CD4-positive, alpha-beta T cell (primary cell): ENCODE data around the gene HOMER1. TPM values are rescaled to one million over a fixed set of nuclear protein-coding genes. Genes with fewer than 3 reads are reported as not detected.

ENCODE experiments used
- ATAC-seq: fragments of 200-7000 bp; cut with Tn5 transposase; one replicate; pipeline ENCODE4 v1.10.0; 2022; ENCODE audit warnings: mild to moderate bottlenecking; ENCODE audit not compliant: poor library complexity
- CTCF ChIA-PET: fragments of 350-600 bp; sonication (Branson Sonifier 250); formaldehyde crosslinking; loops from one replicate; lab custom pipeline; 2021; ENCODE audit warnings: antibody characterized with exemption, inconsistent platforms; lab: Charles Lee
- POLR2A ChIA-PET: fragments of 350-600 bp; sonication (Branson Sonifier 250); formaldehyde crosslinking; loops from one replicate; lab custom pipeline; 2021; ENCODE audit warnings: antibody characterized with exemption, inconsistent platforms; lab: Charles Lee
- DNase-seq, 14 experiments: peaks; one replicate each; pipeline ENCODE4 v3.0.0-alpha.2; 2013 to 2020; ENCODE audit warnings: mixed read lengths in 2 of 14
- H3K27ac ChIP-seq, 2 donors: one replicate each; pipeline versions ENCODE4 v1.5.1 to v1.7.0; 2013; ENCODE audit warnings: low read length in 2 of 2, low read depth in 1 of 2, mild to moderate bottlenecking in 1 of 2
- H3K27me3 ChIP-seq, 2 experiments: 1 replicate in 1 of 2; 2 replicates in 1 of 2; pipeline versions ENCODE4 v1.6.1 to v1.7.0; 2013; ENCODE audit warnings: low read length in 2 of 2, control low read depth in 1 of 2, mild to moderate bottlenecking in 1 of 2, moderate library complexity in 1 of 2; ENCODE audit not compliant: insufficient read depth in 2 of 2, control insufficient read depth in 1 of 2
- H3K36me3 ChIP-seq: one replicate; pipeline ENCODE4 v1.6.1; 2013; ENCODE audit warnings: low read length, control low read depth; ENCODE audit not compliant: insufficient read depth
- H3K4me1 ChIP-seq: one replicate; pipeline ENCODE4 v1.6.1; 2013; ENCODE audit warnings: low read length, control low read depth; ENCODE audit not compliant: insufficient read depth
- H3K4me3 ChIP-seq: one replicate; pipeline ENCODE4 v1.5.1; 2013; ENCODE audit warnings: mild to moderate bottlenecking, low read length, moderate library complexity
- H3K9me3 ChIP-seq, 2 experiments: 1 replicate in 1 of 2; 2 replicates in 1 of 2; pipeline versions ENCODE4 v1.6.1 to v1.7.0; 2013; ENCODE audit warnings: low read length in 2 of 2, mild to moderate bottlenecking in 2 of 2, control low read depth in 1 of 2, moderate library complexity in 1 of 2; ENCODE audit not compliant: control insufficient read depth in 1 of 2, insufficient read depth in 1 of 2
- H3K27ac Mint-ChIP-seq: one replicate; pipeline ENCODE4 v1.8.0; 2020; ENCODE audit warnings: mixed read lengths
- H3K27me3 Mint-ChIP-seq: one replicate; pipeline ENCODE4 v1.8.0; 2021; ENCODE audit warnings: mixed read lengths
- H3K36me3 Mint-ChIP-seq: one replicate; pipeline ENCODE4 v1.8.0; 2021; ENCODE audit warnings: low read depth, mixed read lengths
- H3K4me1 Mint-ChIP-seq: one replicate; pipeline ENCODE4 v1.8.0; 2021; ENCODE audit warnings: low read depth, mixed read lengths
- H3K4me3 Mint-ChIP-seq: one replicate; pipeline ENCODE4 v1.8.0; 2020; ENCODE audit warnings: mild to moderate bottlenecking, mixed read lengths
- H3K9me3 Mint-ChIP-seq: one replicate; pipeline ENCODE4 v1.8.0; 2020; ENCODE audit warnings: mixed read lengths
- CTCF ChIP-seq: fragments of 200-600 bp; IDR thresholded peaks from one replicate; pipeline ENCODE4 v1.8.0; 2022; ENCODE audit warnings: antibody characterized with exemption, mild to moderate bottlenecking
- intact Hi-C, 2 experiments: fragments of 100-400 bp; cut with DNase I in 1 of 2; cut with micrococcal nuclease in 1 of 2; formaldehyde crosslinking; loops; one replicate each; pipeline versions ENCODE4 v1.15.1 to v1.9.0; 2023 to 2025; cut with DNase I, micrococcal nuclease
- total RNA-seq, 174 experiments: library from RNA in 2 of 174; stranded (reverse) in 2 of 174; gene quantifications; one replicate each; pipeline ENCODE4 v1.2.3 and lab custom pipeline; 2021 to 2026

Gene HOMER1
- total RNA-seq, 2 experiments from 2014 or later, result 2.1 TPM

GRCh38 chr5:79527431-79527830 lies 13.5 kb upstream of the HOMER1 start:
- no peaks in the 10 kb centered on the region for H3K4me1 ChIP-seq
- no peak for DNase-seq
- no peak overlapping the region for H3K27ac Mint-ChIP-seq
- peaks cover 5% of the 10 kb centered on the region in 2 experiments for H3K9me3 ChIP-seq
- intact Hi-C loops, result no loop called here
- H3K27me3 Mint-ChIP-seq, result peaks cover 28% of the 10 kb centered on the region
- H3K27me3 ChIP-seq, result no peaks in the 10 kb centered on the region
- ChIA-PET CTCF (interaction anchor here (0.8 kb wide), 1 partner anchor 36 kb away, joined by 3 read pairs; no protein-coding TSS in a partner anchor), POLR2A (interaction anchor here (1.0 to 1.3 kb wide), 2 partner anchors 13 to 84 kb away, joined by 3 to 6 read pairs; partner anchors contain the start of genes HOMER1 and TENT2)
- no peaks in the 10 kb centered on the region for H3K4me1 Mint-ChIP-seq
- no peaks in the 10 kb centered on the region for H3K36me3 Mint-ChIP-seq
- no peak overlapping the region for H3K4me3 Mint-ChIP-seq
- no peak overlapping the region for H3K4me3 ChIP-seq
- ATAC-seq, result no peak
- H3K36me3 ChIP-seq, result no peaks in the 10 kb centered on the region
- peaks cover 13% of the 10 kb centered on the region for H3K9me3 Mint-ChIP-seq
- no peak for TF ChIP-seq CTCF
- H3K27ac ChIP-seq, result no peak overlapping the region

GRCh38 chr5:79526928-79527327 lies 13.0 kb upstream of the HOMER1 start:
- Histone ChIP-seq H3K27ac (no peak overlapping the region), H3K4me1 (no peaks in the 10 kb centered on the region), H3K9me3 (peaks cover 5% of the 10 kb centered on the region in 2 experiments), H3K27me3 (no peaks in the 10 kb centered on the region), H3K36me3 (no peaks in the 10 kb centered on the region), H3K4me3 (no peak overlapping the region)
- ChIA-PET CTCF (interaction anchor here (0.8 kb wide), 1 partner anchor 36 kb away, joined by 3 read pairs; no protein-coding TSS in a partner anchor), POLR2A (interaction anchor here (1.0 to 1.3 kb wide), 2 partner anchors 13 to 85 kb away, joined by 3 to 6 read pairs; partner anchors contain the start of genes HOMER1 and TENT2)
- H3K4me1 Mint-ChIP-seq, result no peaks in the 10 kb centered on the region
- H3K27me3 Mint-ChIP-seq, result peaks cover 28% of the 10 kb centered on the region
- TF ChIP-seq CTCF, result no peak
- H3K36me3 Mint-ChIP-seq, result no peaks in the 10 kb centered on the region
- intact Hi-C loops, result no loop called here
- DNase-seq (no peak), ATAC-seq (no peak)
- H3K9me3 Mint-ChIP-seq, result peaks cover 13% of the 10 kb centered on the region
- no peak overlapping the region for H3K4me3 Mint-ChIP-seq
- H3K27ac Mint-ChIP-seq, result no peak overlapping the region

GRCh38 chr5:79526493-79526892 lies 12.6 kb upstream of the HOMER1 start:
- no peak for TF ChIP-seq CTCF
- no peaks in the 10 kb centered on the region for H3K36me3 Mint-ChIP-seq
- no peak overlapping the region for H3K4me3 Mint-ChIP-seq
- no peak overlapping the region for H3K4me3 ChIP-seq
- DNase-seq (no peak), ATAC-seq (no peak)
- H3K27ac ChIP-seq, result no peak overlapping the region
- H3K27me3 Mint-ChIP-seq, result peaks cover 26% of the 10 kb centered on the region
- intact Hi-C loops, result no loop called here
- no peaks in the 10 kb centered on the region for H3K36me3 ChIP-seq
- no peaks in the 10 kb centered on the region for H3K27me3 ChIP-seq
- H3K9me3 ChIP-seq, result peaks cover 5% of the 10 kb centered on the region in 2 experiments
- no peaks in the 10 kb centered on the region for H3K4me1 Mint-ChIP-seq
- peaks cover 13% of the 10 kb centered on the region for H3K9me3 Mint-ChIP-seq
- H3K27ac Mint-ChIP-seq, result no peak overlapping the region
- CTCF ChIA-PET, result no interaction called here
- POLR2A ChIA-PET, result interaction anchor here (1.3 kb wide), 1 partner anchor 12 kb away, joined by 6 read pairs; the partner anchor contains the start of gene HOMER1
- no peaks in the 10 kb centered on the region for H3K4me1 ChIP-seq
